BLaER1 (cell line): ENCODE results near the gene LIME1.
A peak's percentile ranks its signal among the peaks of the same experiment; 100 is the strongest.

ENCODE experiments used
- H3K27ac ChIP-seq: shearing (Covaris generic); formaldehyde crosslinking; 2 replicates; pipeline ENCODE4 v1.8.1; 2022
- H3K27me3 ChIP-seq: shearing (Covaris generic); formaldehyde crosslinking; 2 replicates; pipeline ENCODE4 v1.8.1; 2022
- H3K36me3 ChIP-seq: shearing (Covaris generic); formaldehyde crosslinking; 2 replicates; pipeline ENCODE4 v1.8.1; 2022
- H3K4me1 ChIP-seq: shearing (Covaris generic); formaldehyde crosslinking; 2 replicates; pipeline ENCODE4 v1.8.1; 2022
- H3K4me2 ChIP-seq: shearing (Covaris generic); formaldehyde crosslinking; 2 replicates; pipeline ENCODE4 v1.8.1; 2022
- H3K4me3 ChIP-seq: shearing (Covaris generic); formaldehyde crosslinking; 2 replicates; pipeline ENCODE4 v1.8.1; 2022
- H3K9ac ChIP-seq: shearing (Covaris generic); formaldehyde crosslinking; 2 replicates; pipeline ENCODE4 v1.8.1; 2022
- H3K9me3 ChIP-seq: shearing (Covaris generic); formaldehyde crosslinking; 2 replicates; pipeline ENCODE4 v1.8.1; 2022
- H4K20me1 ChIP-seq: shearing (Covaris generic); formaldehyde crosslinking; 2 replicates; pipeline ENCODE4 v1.8.1; 2022
- Cebpa-rat ChIP-seq: shearing (Covaris generic); IDR thresholded peaks from 2 replicates; pipeline ENCODE4 v1.8.1; 2022

The LIME1 gene

GRCh38 chr20:63735859-63736718, at the start of gene LIME1:
TSS of gene LIME1 (plus strand) at chr20:63736664. CDS start at chr20:63737550, 886 bp downstream.
- H3K9me3 ChIP-seq, result no peaks in the 10 kb centered on the region
- H3K27me3 ChIP-seq, result no peaks in the 10 kb centered on the region
- H3K27ac ChIP-seq, result peak within 1 kb of the TSS; percentile 85
- H3K4me2 ChIP-seq, result peak within 1 kb of the TSS; percentile 99
- H3K36me3 ChIP-seq, result peaks cover 29% of the 10 kb centered on the region
- peaks cover 87% of the 10 kb centered on the region for H3K4me1 ChIP-seq
- peak; percentile 21; the same call in 1 of the 2 replicates for TF ChIP-seq Cebpa-rat
- peaks cover 32% of the 10 kb centered on the region for H4K20me1 ChIP-seq
- peak within 1 kb of the TSS; percentile 75 for H3K9ac ChIP-seq
- peak within 1 kb of the TSS; percentile 77 for H3K4me3 ChIP-seq

GRCh38 chr20:63687419-63688178, 48.9 kb upstream of the LIME1 start:
- Histone ChIP-seq H3K9me3 (no peaks in the 10 kb centered on the region), H3K4me1 (peaks cover 41% of the 10 kb centered on the region), H3K36me3 (peaks cover 10% of the 10 kb centered on the region; the same call in 1 of the 2 replicates), H3K27ac (peak overlapping the region; percentile 51; the same call in 1 of the 2 replicates), H3K27me3 (no peaks in the 10 kb centered on the region), H3K9ac (peak overlapping the region; percentile 20; the same call in 1 of the 2 replicates), H3K4me2 (peak overlapping the region; percentile 66), H3K4me3 (no peak overlapping the region), H4K20me1 (peaks cover 20% of the 10 kb centered on the region; the same call in 1 of the 2 replicates)
- TF ChIP-seq Cebpa-rat, result no peak

- Histone ChIP-seq H4K20me1 (peaks cover 20% of the 10 kb centered on the region; the same call in 1 of the 2 replicates), H3K4me1 (peaks cover 43% of the 10 kb centered on the region), H3K9ac (no peak overlapping the region), H3K9me3 (no peaks in the 10 kb centered on the region), H3K36me3 (peaks cover 2% of the 10 kb centered on the region; the same call in 1 of the 2 replicates), H3K27ac (no peak overlapping the region), H3K4me2 (no peak overlapping the region), H3K4me3 (no peak overlapping the region), H3K27me3 (no peaks in the 10 kb centered on the region)
- TF ChIP-seq Cebpa-rat, result no peak
Observed at GRCh38 chr20:63688228-63689045, 48.0 kb upstream of the LIME1 start.

GRCh38 chr20:63689046-63690002, 47.1 kb upstream of the LIME1 start:
- H3K9me3 ChIP-seq, result no peaks in the 10 kb centered on the region
- H3K27me3 ChIP-seq, result no peaks in the 10 kb centered on the region
- H3K27ac ChIP-seq, result no peak overlapping the region
- H3K36me3 ChIP-seq, result peaks cover 7% of the 10 kb centered on the region; the same call in 1 of the 2 replicates
- no peak for TF ChIP-seq Cebpa-rat
- H3K9ac ChIP-seq, result no peak overlapping the region
- no peak overlapping the region for H3K4me2 ChIP-seq
- H3K4me1 ChIP-seq, result peaks cover 43% of the 10 kb centered on the region
- peaks cover 20% of the 10 kb centered on the region; the same call in 1 of the 2 replicates for H4K20me1 ChIP-seq
- H3K4me3 ChIP-seq, result no peak overlapping the region

GRCh38 chr20:63690003-63690897, 46.2 kb upstream of the LIME1 start:
- Histone ChIP-seq H3K4me2 (peak overlapping the region; percentile 65; the same call in 1 of the 2 replicates), H3K36me3 (peaks cover 14% of the 10 kb centered on the region; the same call in 1 of the 2 replicates), H3K4me1 (peaks cover 44% of the 10 kb centered on the region), H3K4me3 (no peak overlapping the region), H4K20me1 (peaks cover 20% of the 10 kb centered on the region; the same call in 1 of the 2 replicates), H3K27ac (no peak overlapping the region), H3K9ac (no peak overlapping the region), H3K9me3 (no peaks in the 10 kb centered on the region), H3K27me3 (no peaks in the 10 kb centered on the region)
- no peak for TF ChIP-seq Cebpa-rat

GRCh38 chr20:63690898-63691710, 45.4 kb upstream of the LIME1 start:
- peaks cover 20% of the 10 kb centered on the region; the same call in 1 of the 2 replicates for H4K20me1 ChIP-seq
- H3K27me3 ChIP-seq, result no peaks in the 10 kb centered on the region
- TF ChIP-seq Cebpa-rat, result no peak
- H3K36me3 ChIP-seq, result peaks cover 20% of the 10 kb centered on the region
- peaks cover 50% of the 10 kb centered on the region for H3K4me1 ChIP-seq
- H3K9me3 ChIP-seq, result no peaks in the 10 kb centered on the region
- H3K4me3 ChIP-seq, result no peak overlapping the region
- peak overlapping the region; percentile 56 for H3K27ac ChIP-seq
- H3K4me2 ChIP-seq, result peak overlapping the region; percentile 65
- peak overlapping the region; percentile 29; the same call in 1 of the 2 replicates for H3K9ac ChIP-seq
